COLO668 (cell line): ENCODE results near the gene KLK15.
A peak's percentile ranks its signal among the peaks of the same experiment; 100 is the strongest.

Experiments
- DNase-seq: peaks from one replicate; lab custom pipeline; 2025; ENCODE audit not compliant: unreplicated experiment; lab: John Stamatoyannopoulos, UW

KLK15 gene

DNA sequence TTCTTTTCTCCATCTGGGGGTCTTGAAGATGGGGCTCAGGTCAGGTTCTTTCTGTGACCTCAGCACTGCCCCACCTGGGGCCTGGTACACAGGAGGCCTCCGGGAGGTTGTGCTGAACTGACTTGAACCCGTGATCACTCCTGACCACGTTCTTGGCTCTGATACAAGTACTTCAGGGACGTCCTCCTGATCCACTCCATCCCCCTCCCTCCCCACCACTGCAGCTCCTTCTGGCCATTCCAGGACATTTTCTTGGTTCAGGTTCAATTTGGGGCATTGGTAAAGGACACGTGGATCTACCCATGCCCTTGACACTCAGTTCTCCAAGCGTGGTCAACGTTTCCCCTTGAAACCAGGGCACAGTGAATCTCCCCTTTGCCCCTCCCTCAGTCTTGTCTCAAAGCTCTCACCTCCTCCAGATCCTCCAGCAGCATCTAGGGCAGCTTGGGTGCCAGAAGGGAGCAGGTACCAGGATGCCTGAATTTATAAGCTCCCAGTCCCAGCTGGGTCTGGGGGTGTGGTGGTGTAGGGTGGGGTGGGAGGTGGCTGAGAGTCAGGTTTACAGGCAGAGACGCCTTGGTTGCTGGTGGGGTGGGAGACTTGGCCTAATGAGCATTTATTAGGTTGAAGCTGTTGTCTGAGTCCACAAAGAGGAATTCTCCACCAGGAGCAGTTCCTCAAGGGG is at the start of gene KLK15:
Gene KLK15, minus strand, starts transcription at position 458 of the 685 bp plus-strand sequence. CDS start 2,082 bp downstream, outside the sequence.
- DNase-seq: no peak

DNA sequence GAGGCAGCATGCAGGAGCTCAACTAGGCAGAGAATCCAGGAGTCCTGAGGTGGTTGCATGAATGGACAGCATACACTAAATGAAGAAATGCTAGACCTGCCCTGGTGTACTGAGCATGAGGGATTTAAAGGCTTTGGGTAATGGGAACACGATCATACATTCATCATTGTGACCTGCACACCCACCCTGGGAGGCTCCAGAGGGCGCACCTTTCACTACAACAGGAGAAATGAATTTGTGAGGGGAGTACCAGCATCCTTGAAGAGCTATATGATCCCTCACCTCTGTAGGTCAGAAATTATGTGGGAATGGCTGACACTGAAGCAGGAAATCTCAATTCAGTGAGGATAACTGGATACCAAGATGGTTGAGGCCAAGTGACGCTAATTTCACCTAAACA is 48.8 kb upstream of the KLK15 start:
- DNase-seq: no peak

DNA sequence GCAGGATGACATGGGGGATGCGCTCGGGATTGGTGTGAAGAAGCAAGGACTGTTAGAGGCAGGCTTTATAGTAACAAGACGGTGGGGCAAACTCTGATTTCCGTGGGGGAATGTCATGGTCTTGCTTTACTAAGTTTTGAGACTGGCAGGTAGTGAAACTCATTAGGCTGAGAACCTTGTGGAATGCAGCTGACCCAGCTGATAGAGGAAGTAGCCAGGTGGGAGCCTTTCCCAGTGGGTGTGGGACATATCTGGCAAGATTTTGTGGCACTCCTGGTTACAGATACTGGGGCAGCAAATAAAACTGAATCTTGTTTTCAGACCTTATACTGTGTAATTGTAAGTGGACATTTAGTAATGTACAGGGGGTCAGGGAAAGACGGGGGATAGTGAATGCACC is 46.9 kb upstream of the KLK15 start:
- DNase-seq: no peak

- no peak for DNase-seq
These were observed 45.5 kb upstream of the KLK15 start for GRCh38 chr19:50878851-50879250.

GRCh38 chr19:50877338-50877737 is 44.0 kb upstream of the KLK15 start:
- DNase-seq: peak; percentile 88

DNA sequence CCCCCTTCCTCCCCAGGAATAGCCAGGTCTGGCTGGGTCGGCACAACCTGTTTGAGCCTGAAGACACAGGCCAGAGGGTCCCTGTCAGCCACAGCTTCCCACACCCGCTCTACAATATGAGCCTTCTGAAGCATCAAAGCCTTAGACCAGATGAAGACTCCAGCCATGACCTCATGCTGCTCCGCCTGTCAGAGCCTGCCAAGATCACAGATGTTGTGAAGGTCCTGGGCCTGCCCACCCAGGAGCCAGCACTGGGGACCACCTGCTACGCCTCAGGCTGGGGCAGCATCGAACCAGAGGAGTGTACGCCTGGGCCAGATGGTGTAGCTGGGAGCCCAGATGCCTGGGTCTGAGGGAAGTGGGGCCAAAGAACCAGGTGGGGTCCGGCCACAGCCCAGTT is 43.1 kb upstream of the KLK15 start:
- DNase-seq: no peak

DNA sequence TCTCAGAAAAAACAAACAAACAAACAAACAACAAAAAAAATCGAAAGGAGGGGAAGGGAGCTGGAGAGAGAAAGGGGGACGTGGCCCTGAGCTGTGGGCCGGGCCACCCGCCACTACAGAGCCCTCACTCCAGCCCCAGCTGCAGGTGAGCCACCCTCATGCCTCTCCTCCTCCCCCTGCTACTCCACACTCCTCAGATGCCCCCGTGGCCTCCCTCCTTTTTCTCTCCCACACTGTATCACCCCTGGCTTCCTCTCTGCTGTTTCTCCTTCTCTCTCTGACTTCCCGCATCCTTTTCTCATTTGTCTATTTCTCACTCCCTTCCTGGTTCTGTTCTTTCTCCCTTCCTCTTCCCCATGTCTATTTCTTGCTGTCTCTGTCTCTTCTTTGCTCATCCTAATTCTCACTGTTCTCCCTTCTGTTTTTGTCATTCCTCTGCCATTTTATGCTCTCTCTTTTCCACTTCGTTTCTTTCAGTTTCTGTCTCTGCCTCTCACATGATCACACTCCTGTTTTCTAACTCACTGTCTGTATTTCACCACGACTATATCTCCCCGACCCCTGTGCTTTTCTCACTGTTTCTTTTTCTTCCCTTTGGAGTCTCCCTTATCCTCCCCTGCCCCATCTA is 42.5 kb upstream of the KLK15 start:
- no peak for DNase-seq

- no peak for DNase-seq
These were observed 40.8 kb upstream of the KLK15 start for GRCh38 chr19:50874211-50874610.

- no peak for DNase-seq
These were observed 39.7 kb upstream of the KLK15 start, which contains the start of gene KLK2 for GRCh38 chr19:50873056-50873455. KLK2 (plus strand) TSS chr19:50873439; CDS start chr19:50873474, 35 bp downstream.

DNA sequence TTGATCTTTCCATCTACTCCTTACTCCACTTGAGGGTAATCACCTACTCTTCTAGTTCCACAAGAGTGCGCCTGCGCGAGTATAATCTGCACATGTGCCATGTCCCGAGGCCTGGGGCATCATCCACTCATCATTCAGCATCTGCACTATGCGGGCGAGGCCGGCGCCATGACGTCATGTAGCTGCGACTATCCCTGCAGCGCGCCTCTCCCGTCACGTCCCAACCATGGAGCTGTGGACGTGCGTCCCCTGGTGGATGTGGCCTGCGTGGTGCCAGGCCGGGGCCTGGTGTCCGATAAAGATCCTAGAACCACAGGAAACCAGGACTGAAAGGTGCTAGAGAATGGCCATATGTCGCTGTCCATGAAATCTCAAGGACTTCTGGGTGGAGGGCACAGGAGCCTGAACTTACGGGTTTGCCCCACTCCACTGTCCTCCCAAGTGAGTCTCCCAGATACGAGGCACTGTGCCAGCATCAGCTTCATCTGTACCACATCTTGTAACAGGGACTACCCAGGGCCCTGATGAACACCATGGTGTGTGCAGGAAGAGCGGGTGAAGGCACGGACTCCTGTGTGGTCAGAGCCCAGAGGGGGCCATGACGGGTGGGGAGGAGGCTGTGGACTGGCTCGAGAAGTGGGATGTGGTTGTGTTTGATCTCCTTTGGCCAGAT is 37.2 kb upstream of the KLK15 start:
- DNase-seq: no peak

DNA sequence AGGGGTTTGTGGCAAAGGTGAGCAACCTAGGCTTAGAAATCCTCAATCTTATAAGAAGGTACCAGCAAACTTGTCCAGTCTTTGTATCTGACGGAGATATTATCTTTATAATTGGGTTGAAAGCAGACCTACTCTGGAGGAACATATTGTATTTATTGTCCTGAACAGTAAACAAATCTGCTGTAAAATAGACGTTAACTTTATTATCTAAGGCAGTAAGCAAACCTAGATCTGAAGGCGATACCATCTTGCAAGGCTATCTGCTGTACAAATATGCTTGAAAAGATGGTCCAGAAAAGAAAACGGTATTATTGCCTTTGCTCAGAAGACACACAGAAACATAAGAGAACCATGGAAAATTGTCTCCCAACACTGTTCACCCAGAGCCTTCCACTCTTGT is 36.1 kb upstream of the KLK15 start:
- no peak for DNase-seq

- no peak for DNase-seq
These were observed 28.3 kb upstream of the KLK15 start for GRCh38 chr19:50861496-50862286.

DNA sequence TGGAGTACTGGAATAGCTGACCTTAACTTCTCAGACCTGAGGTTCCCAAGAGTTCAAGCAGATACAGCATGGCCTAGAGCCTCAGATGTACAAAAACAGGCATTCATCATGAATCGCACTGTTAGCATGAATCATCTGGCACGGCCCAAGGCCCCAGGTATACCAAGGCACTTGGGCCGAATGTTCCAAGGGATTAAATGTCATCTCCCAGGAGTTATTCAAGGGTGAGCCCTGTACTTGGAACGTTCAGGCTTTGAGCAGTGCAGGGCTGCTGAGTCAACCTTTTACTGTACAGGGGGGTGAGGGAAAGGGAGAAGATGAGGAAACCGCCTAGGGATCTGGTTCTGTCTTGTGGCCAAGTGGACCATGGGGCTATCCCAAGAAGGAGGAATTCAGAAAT is 27.6 kb upstream of the KLK15 start:
- DNase-seq: no peak

- no peak for DNase-seq
These were observed 26.5 kb upstream of the KLK15 start for GRCh38 chr19:50859849-50860248.

- peak; percentile 95 for DNase-seq
These were observed 25.5 kb upstream of the KLK15 start for GRCh38 chr19:50858886-50859285.

GRCh38 chr19:50857366-50857765 is 24.0 kb upstream of the KLK15 start:
- no peak for DNase-seq

- no peak for DNase-seq
These were observed 21.4 kb upstream of the KLK15 start, which contains the start of gene KLK3 for GRCh38 chr19:50854636-50855410. KLK3 (plus strand) TSS chr19:50854915; CDS start chr19:50854956, 41 bp downstream.

DNA sequence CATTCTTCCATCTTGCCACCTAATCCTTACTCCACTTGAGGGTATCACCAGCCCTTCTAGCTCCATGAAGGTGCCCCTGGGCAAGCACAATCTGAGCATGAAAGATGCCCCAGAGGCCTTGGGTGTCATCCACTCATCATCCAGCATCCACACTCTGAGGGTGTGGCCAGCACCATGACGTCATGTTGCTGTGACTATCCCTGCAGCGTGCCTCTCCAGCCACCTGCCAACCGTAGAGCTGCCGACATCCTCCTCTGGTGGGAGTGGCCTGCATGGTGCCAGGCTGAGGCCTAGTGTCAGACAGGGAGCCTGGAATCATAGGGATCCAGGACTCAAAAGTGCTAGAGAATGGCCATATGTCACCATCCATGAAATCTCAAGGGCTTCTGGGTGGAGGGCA is 18.2 kb upstream of the KLK15 start:
- DNase-seq: peak; percentile 34

- no peak for DNase-seq
These were observed 17.4 kb upstream of the KLK15 start for GRCh38 chr19:50850738-50851137.

DNA sequence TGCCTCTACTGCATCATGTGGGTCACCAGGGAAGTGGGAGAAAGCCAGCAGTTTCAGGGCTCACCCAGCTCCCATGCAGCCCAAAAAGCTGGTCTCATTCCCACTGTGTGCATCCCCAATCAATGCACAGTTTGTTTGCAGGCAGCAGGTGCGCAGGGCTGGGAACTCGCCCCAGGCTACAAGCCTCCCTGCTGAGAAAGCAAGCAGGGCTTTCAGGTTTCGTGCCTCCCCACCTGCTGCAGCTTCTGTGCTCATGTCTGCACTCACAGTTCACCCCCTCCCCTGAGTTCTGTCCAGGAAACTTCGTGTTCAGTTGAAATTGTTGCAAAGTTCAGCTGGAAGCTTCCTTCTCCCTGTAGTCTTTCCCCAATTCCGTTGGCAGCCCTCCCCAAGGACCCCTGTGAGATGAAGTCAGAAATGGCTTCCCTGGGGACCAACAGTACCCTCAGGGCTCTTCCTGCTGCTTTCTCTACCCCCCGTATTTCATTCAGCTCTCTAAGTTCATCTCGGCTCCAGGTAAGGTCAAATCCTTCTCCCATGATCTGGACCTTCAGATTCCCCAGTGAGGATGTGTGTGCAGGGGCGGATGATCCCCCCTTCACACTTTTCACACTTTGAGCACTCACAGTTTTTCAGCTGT is 11.0 kb upstream of the KLK15 start:
- DNase-seq: peak; percentile 94
